Measurements from ENCODE around the gene CAMKV. TPM values are rescaled to one million over a fixed set of nuclear protein-coding genes. Genes with fewer than 3 reads are reported as not detected.

The CAMKV gene
- total RNA-seq, 1 experiment from 2014 or later, result 58.2 TPM

DNA sequence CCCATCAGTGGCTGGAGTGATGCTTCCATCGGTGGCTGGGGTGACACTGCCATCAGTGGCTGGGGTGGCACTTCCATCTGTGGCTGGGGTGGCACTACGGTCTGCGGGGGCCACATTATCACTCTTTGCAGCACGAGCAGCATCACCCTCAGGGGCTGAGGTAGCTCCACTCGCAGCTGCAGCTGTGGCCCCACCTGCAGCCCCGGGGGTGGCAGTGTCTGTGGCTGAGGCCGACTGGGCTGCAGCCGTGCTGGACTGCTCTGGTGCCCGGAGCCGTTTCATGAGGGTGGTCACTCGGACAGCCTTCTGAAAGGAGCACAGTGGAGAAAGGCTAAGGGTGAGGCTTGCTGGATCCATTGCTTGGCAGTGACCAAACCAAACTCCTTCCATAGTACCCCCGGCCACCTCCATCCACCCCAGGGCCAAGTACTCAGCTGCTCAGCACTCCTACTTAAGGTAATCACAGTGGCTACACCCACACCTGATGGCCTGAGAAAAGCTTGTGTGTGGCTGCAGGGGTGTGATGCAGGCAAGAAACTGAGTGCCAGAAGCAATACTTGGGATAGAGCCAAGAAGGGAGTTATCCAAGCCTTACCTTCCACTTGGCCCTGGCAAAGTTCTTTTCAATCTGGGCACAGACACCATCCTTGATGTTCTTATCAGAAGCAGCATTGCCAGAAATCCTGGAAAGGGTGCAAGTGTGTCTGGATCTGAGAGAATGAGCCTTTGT lies 10.0 kb downstream of the CAMKV start (continued):
- TF ChIP-seq, protein P1, sequence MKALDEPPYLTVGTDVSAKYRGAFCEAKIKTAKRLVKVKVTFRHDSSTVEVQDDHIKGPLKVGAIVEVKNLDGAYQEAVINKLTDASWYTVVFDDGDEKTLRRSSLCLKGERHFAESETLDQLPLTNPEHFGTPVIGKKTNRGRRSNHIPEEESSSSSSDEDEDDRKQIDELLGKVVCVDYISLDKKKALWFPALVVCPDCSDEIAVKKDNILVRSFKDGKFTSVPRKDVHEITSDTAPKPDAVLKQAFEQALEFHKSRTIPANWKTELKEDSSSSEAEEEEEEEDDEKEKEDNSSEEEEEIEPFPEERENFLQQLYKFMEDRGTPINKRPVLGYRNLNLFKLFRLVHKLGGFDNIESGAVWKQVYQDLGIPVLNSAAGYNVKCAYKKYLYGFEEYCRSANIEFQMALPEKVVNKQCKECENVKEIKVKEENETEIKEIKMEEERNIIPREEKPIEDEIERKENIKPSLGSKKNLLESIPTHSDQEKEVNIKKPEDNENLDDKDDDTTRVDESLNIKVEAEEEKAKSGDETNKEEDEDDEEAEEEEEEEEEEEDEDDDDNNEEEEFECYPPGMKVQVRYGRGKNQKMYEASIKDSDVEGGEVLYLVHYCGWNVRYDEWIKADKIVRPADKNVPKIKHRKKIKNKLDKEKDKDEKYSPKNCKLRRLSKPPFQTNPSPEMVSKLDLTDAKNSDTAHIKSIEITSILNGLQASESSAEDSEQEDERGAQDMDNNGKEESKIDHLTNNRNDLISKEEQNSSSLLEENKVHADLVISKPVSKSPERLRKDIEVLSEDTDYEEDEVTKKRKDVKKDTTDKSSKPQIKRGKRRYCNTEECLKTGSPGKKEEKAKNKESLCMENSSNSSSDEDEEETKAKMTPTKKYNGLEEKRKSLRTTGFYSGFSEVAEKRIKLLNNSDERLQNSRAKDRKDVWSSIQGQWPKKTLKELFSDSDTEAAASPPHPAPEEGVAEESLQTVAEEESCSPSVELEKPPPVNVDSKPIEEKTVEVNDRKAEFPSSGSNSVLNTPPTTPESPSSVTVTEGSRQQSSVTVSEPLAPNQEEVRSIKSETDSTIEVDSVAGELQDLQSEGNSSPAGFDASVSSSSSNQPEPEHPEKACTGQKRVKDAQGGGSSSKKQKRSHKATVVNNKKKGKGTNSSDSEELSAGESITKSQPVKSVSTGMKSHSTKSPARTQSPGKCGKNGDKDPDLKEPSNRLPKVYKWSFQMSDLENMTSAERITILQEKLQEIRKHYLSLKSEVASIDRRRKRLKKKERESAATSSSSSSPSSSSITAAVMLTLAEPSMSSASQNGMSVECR (CRISPR knock-in tag; IDR thresholded peaks at IDR 0.05; ENCODE audit: borderline replicate concordance), result no peak
- TF ChIP-seq, protein P2, sequence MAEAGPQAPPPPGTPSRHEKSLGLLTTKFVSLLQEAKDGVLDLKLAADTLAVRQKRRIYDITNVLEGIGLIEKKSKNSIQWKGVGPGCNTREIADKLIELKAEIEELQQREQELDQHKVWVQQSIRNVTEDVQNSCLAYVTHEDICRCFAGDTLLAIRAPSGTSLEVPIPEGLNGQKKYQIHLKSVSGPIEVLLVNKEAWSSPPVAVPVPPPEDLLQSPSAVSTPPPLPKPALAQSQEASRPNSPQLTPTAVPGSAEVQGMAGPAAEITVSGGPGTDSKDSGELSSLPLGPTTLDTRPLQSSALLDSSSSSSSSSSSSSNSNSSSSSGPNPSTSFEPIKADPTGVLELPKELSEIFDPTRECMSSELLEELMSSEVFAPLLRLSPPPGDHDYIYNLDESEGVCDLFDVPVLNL (CRISPR knock-in tag; IDR thresholded peaks at IDR 0.05; ENCODE audit: borderline replicate concordance, low read depth), result no peak
- TF ChIP-seq, protein P3, sequence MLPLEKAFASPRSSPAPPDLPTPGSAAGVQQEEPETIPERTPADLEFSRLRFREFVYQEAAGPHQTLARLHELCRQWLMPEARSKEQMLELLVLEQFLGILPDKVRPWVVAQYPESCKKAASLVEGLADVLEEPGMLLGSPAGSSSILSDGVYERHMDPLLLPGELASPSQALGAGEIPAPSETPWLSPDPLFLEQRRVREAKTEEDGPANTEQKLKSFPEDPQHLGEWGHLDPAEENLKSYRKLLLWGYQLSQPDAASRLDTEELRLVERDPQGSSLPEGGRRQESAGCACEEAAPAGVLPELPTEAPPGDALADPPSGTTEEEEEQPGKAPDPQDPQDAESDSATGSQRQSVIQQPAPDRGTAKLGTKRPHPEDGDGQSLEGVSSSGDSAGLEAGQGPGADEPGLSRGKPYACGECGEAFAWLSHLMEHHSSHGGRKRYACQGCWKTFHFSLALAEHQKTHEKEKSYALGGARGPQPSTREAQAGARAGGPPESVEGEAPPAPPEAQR (CRISPR knock-in tag; IDR thresholded peaks at IDR 0.05), result no peak
- TF ChIP-seq, protein P4, sequence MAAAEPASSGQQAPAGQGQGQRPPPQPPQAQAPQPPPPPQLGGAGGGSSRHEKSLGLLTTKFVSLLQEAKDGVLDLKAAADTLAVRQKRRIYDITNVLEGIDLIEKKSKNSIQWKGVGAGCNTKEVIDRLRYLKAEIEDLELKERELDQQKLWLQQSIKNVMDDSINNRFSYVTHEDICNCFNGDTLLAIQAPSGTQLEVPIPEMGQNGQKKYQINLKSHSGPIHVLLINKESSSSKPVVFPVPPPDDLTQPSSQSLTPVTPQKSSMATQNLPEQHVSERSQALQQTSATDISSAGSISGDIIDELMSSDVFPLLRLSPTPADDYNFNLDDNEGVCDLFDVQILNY (CRISPR knock-in tag; IDR thresholded peaks at IDR 0.05), result no peak
- TF ChIP-seq MXD4 (CRISPR knock-in tag; IDR thresholded peaks at IDR 0.05; ENCODE audit: borderline replicate concordance), result no peak

DNA sequence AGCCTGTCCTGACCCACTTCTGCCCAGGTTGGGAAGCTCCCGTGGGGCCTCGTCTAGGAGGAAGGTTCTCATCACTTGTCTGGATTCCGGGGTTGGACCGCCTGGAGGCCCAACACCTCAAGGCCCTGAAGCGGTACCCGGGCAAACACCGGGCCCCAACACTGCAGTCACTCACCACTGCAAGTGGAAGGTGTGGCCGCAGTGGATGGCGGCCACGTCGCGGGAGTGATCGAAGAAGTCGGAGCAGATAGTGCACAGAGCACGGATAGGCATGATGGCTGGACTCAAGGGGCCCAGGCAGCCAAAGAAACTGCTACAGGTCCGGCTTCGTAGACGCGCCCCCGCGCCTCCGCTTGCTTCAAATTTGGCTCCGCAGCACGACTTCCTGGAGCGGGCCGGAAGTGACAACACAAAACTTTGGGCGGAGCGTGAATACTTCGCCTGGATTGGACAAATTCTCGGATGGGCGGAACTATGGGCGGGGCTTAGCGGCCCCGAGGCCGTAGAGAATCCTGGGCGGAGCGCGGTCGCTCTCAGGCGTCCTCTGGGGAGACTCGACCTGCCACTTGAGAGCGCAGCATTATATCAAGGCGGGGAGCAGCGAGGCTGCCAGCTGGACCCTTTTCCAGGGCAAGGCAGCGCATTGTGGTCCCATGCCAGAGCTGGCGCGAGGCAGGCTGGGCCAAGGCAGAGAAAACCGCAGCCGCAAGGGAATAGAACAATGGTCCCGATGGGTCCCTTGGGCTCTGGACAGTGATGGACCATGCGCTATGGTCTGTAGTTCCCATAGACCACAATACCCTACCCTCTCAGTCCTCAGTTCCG lies 13.3 kb downstream of the CAMKV start, which contains the start of gene TRAIP:
Gene TRAIP (minus strand): TSS at position 384 of the 825 bp plus-strand sequence. CDS start 111 bp downstream, at position 273.
- ATAC-seq, result peak; percentile 99
- peak within 1 kb of the TSS; percentile 86 for H3K27ac Mint-ChIP-seq
- peak within 1 kb of the TSS; percentile 97 for H3K4me3 Mint-ChIP-seq
- ChIA-PET CTCF (interaction anchor here (1.0 to 1.6 kb wide), 9 partner anchors 12 to 54 kb away, joined by 3 to 6 read pairs (median 4); partner anchors contain the start of gene INKA1), POLR2A (interaction anchor here (0.7 to 1.3 kb wide), 3 partner anchors 12 to 405 kb away, joined by 3 read pairs; partner anchors contain the start of gene RBM6)
- peaks cover 12% of the 10 kb centered on the region for H3K36me3 Mint-ChIP-seq
- DNase-seq (ENCODE audit: low spot score), result peak; percentile 97
- H3K9me3 Mint-ChIP-seq, result no peaks in the 10 kb centered on the region
- H3K27me3 Mint-ChIP-seq (ENCODE audit: low read depth), result no peaks in the 10 kb centered on the region
- peaks cover 11% of the 10 kb centered on the region for H3K4me1 Mint-ChIP-seq
- TF ChIP-seq ZNF138 (CRISPR knock-in tag; conservative IDR thresholded peaks at IDR 0.05) (peak; percentile 90), ETV6 (CRISPR knock-in tag; IDR thresholded peaks at IDR 0.05) (peak; percentile 91), FOXK1 (CRISPR knock-in tag; IDR thresholded peaks at IDR 0.05) (peak; percentile 80), SP1 (CRISPR knock-in tag; conservative IDR thresholded peaks at IDR 0.05) (peak; percentile 94), MYBL2 (CRISPR knock-in tag; IDR thresholded peaks at IDR 0.05) (peak; percentile 79; the same call in 1 of the 2 replicates), HMGA2 (CRISPR knock-in tag; IDR thresholded peaks at IDR 0.05) (no peak), KAT7 (CRISPR knock-in tag; IDR thresholded peaks at IDR 0.05; ENCODE audit: borderline replicate concordance) (peak; percentile 23; the same call in 1 of the 2 replicates), SOX15 (CRISPR knock-in tag; IDR thresholded peaks at IDR 0.05) (no peak), CBFB (CRISPR knock-in tag; IDR thresholded peaks at IDR 0.05; ENCODE audit: low read depth) (0 out of 2 replicates have a peak, but pooled peaks have one; percentile 41)
- TF ChIP-seq, protein P1 (CRISPR knock-in tag; IDR thresholded peaks at IDR 0.05; ENCODE audit: borderline replicate concordance), result peak; percentile 83; the same call in 1 of the 2 replicates
- TF ChIP-seq, protein P3 (CRISPR knock-in tag; IDR thresholded peaks at IDR 0.05), result no peak
- TF ChIP-seq, protein P5, sequence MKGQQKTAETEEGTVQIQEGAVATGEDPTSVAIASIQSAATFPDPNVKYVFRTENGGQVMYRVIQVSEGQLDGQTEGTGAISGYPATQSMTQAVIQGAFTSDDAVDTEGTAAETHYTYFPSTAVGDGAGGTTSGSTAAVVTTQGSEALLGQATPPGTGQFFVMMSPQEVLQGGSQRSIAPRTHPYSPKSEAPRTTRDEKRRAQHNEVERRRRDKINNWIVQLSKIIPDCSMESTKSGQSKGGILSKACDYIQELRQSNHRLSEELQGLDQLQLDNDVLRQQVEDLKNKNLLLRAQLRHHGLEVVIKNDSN (CRISPR knock-in tag; IDR thresholded peaks at IDR 0.05), result peak; percentile 21; the same call in 1 of the 2 replicates
